ENCODE results near the gene HOATZ.

Gene HOATZ

DNA sequence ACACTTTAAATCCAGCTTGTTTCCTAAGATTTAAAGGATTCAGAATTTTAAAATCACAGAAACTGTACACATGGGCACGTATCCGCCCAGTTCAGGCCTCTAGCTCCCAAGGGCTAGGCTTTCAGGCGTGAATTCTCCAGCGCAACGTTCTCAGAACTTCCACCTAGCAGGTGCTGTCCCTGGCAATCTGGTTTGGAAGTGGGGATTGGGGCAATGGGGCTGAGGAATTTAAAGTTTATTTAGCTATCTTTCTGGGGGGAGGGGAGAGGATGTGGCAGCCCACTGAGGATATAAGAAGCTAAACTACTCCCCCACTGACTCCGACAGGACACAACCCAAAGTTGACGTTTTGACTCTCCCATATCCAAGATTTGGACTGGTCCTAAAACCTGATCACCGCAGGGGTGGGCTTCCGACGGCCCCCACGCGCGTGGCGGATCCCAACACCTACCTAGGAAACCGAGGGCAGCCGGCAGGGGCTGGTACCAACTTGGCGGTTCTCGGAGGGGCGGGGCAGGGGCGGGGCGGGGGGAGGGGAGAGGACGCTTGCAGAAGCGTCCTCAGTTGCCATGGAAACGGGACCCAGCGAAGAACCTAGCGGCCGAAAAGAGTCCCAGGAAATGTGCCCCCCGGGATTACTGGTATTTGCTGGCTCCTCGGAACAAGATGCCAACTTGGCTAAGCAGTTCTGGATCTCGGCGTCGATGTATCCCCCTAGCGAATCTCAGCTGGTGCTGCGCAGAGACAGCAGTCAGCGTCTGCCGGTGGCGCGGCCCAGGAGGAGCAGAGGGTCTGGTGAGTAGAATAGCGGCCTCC lies at the start of gene HOATZ:
Gene HOATZ, plus strand, starts transcription at position 563 of the 816 bp plus-strand sequence. Its CDS starts 7 bp downstream, at position 570.
- peak; percentile 4 for DNase-seq

DNA sequence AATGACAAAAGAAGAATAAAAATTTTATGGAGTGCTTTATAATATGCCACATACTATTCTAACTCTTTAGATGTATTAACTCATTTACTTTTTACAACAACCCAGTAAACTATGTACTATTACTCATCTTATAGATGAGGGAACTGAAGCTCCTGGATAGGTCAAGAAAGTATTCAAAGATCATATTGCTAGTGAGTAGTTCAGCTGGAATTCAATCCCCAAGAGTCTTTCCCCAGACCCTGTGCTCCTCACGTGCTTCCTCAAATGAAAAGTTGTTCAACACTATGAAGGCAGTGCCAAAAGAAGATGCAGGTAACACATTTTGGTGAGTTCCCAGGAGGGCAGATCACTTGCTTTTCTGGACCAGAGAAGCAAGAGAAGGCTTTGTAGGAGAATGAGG lies 49.2 kb upstream of the HOATZ start:
- DNase-seq: no peak

DNA sequence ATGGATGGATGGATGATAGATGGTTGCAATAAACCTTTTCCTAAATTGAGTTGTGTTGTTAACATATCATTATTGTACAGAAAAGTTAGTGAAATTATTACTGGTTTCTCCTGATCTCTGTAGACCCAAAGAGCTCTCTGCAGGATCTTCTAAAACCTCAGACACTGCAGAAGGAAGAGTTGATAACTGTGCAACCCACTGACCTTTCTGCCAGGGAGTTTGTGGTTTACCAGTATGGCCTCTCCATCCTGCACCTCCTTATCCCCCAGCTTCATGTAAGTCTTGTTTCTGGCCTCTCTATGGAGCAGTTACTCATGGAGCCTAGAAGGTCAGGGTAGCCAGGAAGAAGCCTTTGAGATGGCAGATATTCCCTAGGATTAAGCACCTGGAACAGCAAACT lies 48.0 kb upstream of the HOATZ start:
- no peak for DNase-seq

DNA sequence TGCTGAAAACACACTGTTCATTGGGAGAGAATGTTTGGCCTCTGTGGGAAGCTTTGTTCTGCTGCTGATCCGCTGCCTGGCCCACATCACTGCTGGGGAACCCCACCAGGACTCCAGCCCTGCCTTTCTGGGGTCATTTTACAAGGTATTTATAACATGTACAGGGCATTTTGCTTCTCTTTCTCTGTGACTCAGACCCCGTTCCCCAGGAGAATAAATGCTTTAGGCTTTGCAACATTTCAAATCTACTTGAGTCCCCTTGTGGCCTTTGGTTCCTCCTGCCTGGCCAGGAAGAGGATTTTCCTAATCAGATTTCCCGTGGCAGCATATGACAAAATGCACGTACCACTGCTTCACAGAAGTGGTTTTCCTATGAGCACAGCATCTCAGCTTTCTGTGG lies 45.4 kb upstream of the HOATZ start:
- DNase-seq: no peak

DNA sequence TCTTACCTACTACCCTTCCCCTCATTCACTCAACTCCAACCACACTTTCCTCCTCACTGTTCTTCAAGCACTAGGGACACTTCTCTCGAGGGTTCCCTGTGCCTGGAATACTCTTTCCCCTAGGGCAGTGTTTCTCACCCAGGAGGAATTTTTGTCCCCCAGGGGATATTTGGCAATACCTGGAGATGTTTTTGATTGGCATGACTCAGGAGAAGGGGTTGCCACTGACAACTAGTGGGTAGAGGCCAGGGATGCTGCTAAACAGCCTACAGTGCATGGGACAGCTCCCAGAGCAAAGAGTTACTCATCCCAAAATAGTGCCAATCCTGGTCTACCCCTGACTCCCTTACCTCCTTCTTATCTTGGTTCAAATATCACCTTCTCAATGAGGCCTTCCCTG lies 42.4 kb upstream of the HOATZ start:
- no peak for DNase-seq

DNA sequence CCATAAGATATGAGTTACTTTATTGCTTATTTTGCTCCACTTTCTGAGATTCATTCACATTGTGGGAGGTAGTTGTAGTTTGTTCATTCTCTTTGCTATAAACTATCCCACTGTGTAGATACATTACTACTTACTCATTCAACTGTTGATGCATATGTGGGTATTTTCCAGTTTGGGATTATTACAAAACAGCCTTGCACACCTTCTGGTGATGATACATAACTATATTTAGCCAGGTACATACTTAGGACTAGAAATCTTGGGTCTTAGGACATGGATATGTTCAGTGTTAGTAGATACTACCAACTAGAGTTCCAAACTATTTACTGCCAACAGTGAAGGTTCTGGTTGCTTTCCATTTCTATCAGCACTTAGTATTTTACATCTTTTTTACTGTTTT lies 40.1 kb upstream of the HOATZ start:
- no peak for DNase-seq

DNA sequence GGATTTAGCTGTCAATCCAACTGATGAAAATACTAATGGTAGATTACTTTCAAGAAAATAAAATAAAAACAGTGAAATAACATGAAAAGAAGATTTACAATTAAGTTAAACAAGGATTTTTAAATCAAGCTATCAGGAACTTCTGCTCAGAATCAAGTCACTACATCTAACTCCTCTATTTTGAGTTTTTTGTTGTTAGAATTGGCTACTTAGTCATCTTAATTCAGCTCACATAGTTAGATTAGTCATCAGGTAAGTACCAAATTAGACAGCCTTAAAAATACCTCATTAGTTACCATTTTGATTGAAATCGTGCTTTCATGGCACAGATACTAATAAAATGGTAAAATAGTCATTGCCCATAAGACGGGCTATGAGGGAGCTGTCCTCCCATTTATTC lies 38.2 kb upstream of the HOATZ start:
- no peak for DNase-seq

DNA sequence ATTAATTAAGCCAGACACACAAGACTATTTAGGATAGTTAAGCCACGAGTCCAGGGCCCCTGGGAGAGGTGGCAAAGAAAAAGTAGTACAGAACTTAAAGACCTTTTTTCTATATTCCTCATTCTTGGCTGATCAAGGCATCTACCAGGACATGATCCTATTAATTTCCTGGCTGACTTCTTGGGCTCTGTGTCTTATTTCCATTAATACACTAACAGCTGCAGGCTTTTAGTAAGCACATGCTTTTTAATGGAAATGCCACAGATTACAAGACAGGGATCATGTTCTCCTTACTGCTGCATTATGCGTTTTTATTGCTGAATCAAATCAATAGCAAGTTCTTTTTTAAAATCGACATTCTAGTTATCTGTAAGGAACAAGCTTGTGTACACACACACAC lies 37.6 kb upstream of the HOATZ start:
- no peak for DNase-seq

DNA sequence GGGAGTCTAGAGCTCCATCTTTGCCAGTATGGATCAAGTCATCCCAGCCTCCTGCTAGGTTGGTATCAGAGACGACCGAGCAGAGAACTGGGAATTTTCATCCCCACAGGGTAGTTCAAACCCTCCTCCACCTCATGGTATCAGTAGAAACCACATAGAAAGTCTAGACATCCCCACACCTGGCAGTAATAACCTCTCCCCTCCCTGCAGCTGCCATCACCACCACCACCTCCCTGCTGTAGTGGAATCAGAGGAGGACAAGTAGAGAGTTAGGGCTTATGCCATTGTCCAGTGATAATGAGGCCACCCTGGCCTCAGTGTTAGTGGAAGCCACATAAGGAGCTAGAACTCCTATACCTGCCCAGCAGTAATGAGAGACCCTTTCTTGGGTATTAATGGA lies 36.7 kb upstream of the HOATZ start:
- DNase-seq: no peak

DNA sequence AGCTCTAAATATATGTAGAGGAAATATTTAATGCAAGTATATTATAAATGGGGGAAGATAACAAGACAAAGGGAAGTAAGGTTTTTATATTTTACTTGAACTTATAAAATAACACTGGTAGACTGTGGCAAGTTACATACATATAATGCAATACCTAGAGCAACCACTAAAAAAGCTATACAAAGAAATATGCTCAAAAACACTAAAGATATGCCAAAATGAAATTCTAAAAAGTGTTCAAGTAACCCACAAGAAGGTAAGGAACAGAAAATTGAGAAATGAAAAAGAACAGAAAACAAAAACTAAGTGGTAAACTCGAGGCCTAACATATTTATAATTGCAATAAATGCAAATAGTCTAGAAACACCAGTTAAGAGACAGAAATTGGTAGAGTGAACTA lies 34.9 kb upstream of the HOATZ start:
- DNase-seq: no peak

DNA sequence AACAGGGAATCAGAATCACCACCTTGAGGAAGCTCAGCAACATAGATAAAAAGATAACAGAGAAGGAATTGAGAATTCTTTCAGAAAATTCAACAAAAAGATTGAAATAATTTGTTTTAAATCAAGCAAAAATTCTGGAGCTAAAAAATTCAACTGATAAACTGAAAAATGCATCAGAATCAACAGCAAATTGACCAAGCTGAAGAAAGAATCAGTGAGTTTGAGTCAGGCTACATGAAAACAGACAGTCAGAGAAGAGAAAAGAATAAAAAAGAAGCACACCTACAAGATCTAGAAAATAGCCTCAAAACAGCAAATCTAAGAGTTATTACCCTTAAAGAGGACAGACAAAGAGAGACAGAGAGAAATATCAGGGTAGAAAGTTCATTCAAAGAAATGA lies 31.1 kb upstream of the HOATZ start:
- DNase-seq: no peak

DNA sequence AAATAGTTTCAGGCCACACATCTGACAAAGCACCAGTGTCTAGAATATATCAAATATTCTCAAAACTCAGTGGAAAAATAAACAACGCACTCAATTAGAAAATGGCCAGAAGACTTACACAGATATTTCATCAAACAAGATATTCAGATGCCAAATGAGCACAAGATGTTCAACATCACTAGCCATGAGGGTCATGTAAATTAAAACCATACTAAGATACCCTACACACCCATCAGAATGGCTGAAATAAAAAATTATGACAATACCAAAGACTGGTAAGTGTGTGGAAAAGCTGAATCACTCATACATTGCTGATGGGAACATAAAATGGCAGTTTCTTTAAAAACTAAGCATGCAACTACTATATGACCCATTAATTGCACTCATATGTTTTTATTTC lies 24.1 kb upstream of the HOATZ start:
- no peak for DNase-seq

DNA sequence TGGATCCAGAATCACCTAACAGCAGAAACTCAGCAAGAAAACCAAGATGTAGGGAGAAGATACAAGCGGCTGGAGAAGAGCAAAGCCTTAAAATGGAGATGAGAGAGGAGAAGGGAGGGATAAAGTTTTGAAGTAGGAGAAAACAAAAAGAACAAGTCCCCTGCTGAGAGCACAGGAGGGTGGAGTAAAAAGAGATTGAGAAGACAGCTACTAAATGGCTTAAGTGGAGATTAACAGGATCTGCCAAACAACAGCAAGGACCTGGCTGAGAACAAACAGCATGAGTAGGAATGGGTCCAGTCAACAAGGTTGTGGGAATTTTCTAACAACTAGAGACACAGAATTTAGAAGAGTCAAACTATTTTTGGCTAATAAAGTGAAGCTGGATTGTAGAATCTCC lies 20.5 kb upstream of the HOATZ start:
- no peak for DNase-seq

DNA sequence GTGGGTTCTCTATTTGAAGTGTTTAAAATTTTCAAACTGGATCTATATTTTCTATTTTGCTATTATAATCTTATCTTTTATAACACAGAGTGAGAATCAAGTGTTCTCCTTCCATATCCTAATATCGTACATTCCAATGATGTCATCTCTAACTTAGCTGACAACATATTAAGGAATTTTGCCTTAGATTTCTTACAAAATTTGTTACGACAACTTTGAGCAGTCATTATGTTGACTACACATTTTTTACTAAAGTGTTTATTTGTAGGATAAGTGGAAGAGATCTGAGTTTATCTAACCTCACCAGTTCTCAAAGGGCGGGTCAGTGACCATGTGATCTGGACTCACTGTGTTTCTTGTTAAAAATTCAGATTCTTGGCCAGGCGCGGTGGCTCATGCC lies 15.1 kb upstream of the HOATZ start:
- no peak for DNase-seq

DNA sequence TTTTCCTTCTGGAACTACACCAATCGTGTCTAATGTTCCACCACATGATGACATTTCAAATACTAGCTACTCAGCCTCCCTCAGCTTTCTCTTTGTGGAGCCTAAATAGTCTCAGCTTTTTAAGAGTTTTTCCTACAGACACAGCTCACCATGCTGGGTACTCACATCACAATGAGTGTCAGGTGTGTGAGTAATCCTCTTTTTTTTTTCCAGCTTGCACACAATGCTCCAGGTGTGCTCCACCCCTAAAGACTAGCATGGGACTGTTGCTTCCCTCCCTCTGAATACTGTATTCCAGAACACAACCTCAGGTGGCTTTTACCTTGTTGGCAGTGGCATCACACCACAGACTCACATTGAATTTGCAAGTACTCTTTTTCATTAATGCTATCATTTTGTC lies 14.1 kb upstream of the HOATZ start:
- no peak for DNase-seq

DNA sequence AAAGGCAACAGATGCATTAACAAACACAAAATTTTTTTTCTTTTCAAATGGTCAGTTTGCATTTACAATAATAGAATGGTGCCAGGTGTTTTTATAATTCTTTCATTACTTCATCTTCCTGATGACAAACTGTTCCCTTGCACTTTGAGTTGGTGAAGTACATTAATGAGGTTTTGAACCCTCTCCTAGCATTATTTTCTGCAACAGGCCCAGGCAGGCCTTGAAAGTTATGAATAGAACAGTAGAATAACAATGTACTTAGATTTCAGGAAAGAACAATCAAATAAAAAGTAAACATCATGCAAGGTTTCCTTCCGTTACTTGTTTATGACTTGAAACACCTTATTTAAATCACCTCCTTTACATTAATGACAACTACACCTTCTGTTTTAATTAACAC lies 12.0 kb upstream of the HOATZ start:
- no peak for DNase-seq

DNA sequence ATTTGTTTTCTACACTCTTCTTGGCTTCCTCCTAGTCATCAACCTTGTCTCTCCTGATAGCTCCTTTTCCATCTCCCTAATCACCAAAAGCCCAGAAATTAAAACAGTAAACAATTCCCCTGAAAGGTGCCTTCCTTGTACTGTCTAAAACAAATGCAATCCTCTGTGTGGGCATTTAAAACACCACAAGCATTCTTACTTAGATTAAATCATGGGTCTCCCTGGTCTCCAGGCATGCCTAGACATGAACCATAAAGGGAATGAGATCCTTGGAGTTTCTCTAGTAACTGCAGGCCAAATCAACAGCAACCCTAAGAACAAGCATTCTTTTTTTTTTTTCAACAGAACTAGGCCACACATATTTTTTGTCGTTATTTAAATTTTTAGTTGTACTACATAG lies 4.3 kb upstream of the HOATZ start:
- peak; percentile 5 for DNase-seq

DNA sequence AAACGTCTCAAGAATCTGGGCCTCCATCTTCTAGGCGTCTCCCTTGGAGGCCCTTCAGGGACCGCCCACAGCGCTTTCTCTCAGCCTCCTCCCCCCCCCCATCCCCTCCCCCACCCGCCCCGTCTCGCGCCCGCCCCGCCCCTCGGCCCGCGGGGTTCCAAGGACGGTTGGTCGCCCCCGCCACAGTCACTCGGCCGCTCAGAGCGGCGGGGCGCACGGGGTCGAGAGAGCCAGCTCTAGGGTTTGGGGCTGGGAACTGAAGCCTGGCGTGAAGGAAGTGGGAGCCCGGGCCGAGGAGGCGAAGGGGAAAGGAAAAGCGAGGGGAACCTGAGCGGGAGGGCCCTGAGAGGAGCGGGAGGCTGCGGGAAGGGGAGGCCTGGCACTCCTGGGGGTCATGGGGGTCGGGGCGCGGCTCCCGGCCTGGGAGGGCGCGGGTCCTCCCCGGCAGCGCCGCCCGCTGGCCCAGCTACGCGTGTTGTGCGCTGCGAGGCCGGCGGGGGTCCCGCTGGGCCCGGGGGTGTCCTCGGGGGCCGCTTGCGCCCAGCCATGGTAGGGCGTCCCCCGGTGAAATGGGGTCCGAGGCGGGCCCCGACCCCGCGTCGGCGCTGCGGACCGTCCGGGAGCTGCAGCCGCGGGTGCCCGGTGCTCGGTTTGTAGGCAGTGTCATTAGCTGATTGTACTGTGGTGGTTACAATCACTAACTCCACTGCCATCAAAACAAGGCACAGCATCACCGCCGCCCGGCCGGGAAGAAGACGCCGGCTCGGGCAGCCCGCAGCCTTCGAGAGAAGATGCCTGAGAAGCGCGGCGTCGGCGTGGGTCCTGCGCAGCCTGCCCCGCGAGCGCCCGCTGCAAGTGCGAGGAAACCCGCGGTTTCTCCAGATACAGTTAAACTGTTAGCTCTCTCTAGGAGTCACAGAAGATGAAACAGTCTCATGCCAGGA lies 2.0 kb upstream of the HOATZ start, which contains the start of gene BTG4:
Gene BTG4, minus strand, starts transcription at position 91 of the 944 bp plus-strand sequence. CDS start 13,610 bp downstream, outside the sequence.
- DNase-seq: no peak

DNA sequence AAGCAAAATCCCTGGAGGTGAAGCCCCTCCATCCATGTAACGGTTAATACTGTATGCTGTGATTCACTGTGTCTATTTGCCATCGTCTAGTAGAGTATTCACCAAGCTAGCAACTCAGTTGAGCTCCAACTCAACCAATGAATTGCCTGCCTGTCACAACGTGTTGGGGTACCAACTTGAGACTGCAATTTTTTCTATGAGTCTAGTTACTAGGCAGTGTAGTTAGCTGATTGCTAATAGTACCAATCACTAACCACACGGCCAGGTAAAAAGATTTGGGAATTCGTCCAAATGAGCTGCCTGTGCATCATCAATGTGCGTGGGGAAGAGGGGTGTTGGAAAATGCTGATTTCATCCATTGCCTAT lies 1.4 kb upstream of the HOATZ start:
- no peak for DNase-seq

DNA sequence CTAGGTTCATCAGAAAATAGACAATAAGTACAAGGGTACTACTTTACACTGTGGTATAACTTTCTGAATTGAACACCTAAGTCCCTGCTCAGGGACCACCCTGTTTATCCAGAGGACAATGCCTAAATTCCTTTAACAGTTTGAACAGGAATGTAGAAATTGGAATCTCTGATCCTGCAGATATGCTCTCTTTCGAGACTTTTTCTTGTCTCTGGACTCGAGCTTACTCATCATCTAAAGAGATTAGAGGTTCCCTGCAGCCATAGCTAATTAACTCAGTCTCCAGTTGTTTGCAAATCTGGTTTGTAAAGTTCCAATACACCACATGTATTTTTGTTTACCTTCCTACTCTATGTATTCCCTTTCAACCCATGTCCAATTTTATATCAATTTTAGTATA lies 1.0 kb downstream of the HOATZ start:
- no peak for DNase-seq

DNA sequence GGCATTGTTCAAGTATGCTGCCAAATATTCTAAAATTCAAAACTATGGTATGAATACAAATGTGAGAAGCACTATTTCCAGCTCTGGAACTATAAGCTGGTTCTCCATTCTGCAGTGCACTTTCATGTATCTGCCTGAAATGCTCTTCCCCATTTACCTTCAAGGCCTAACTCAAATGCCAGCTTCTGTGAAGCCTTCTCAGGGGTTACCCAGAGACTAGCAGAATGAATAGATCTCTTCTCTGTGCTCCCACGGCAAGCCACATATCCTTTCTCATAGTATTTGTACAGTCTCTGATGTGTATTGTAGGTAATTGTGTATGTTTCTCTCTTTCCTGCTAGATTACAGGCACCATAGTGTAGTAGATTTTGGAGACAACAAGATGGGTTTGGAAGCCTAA lies 4.1 kb downstream of the HOATZ start:
- DNase-seq: no peak

DNA sequence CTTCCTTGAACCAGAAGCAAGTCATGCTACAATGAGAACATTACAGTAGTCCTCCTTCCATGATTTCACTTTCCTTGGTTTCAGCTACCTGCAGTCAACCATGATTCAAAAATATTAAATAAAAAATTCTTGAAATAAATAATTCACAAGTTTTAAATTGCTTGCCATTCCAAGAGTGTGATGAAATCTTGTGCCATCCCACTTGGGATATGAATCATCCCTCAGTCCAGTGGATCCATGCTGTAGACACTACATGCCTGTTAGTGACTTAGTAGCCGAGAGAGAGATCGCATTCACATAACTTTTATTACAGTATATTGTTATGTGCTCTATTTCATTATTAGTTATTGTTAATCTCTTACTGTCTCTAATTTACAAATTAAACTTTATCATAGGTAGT lies 6.0 kb downstream of the HOATZ start:
- DNase-seq: no peak

DNA sequence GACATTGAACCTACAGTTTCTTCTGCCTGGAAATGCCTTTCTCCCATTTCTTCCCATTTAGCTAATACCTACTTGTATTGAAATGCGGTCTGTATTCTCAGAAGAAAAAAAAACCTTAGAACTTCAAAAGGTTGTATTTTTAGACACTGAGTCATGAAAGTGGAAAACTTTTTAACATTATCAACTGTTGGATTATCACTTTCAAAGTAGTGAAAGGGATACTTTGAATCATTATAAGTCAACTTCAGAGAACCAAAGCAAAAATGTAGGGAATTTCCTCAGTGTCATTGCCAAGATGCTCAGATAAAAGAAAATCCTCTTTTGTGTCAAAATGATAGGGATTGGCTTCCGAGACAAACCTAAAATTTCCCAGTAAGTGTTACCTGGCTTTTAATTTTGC lies 6.6 kb downstream of the HOATZ start:
- no peak for DNase-seq

DNA sequence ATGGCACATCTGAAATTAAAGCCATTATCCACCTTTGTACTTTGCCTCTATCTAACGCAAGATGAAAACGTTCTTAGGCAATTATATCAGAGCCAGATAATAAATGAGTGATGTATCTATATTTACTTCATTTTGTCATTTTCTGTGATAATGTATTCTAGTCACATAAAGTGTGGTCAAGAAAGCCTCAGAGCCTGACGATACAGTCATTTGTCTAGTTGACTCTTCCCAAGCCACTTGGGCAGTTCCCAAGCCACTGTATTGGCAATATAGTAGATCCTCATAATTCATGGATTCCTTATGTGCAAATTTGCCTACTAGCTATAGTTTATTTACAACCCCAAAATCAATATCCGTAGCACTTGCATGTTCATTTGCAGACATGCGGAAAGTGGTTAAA lies 7.8 kb downstream of the HOATZ start:
- no peak for DNase-seq

Data from hematopoietic multipotent progenitor cell treated with erythropoietin and hydrocortisone succinate and interleukin-3 and kit ligand, for 8 days (in vitro differentiated cells).